HCT116 (cell line): ENCODE measurements around the gene SPATA20. TPM values are rescaled to one million over a fixed set of nuclear protein-coding genes. Genes with fewer than 3 reads are reported as not detected.

Source experiments
- ATAC-seq: fragments of 200-7000 bp; cut with Tn5 transposase; 2 replicates; pipeline ENCODE4 v1.9.1; 2020; ENCODE audit warnings: mild to moderate bottlenecking, moderate library complexity
- BruUV-seq: library from RNA; stranded (reverse); fragments of 400-500 nt; replicated peaks from 2 replicates; lab custom pipeline; 2021; lab: Mats Ljungman, UMichigan
- CTCF ChIA-PET: fragments of 300-600 bp; sonication (Branson Sonifier 250); formaldehyde crosslinking; loops from one replicate; lab custom pipeline; 2021; ENCODE audit warnings: antibody characterized with exemption; lab: Charles Lee
- POLR2A ChIA-PET: fragments of 300-600, 350-600 bp; sonication (Branson Sonifier 250); formaldehyde crosslinking; loops from one replicate; lab custom pipeline; 2021; ENCODE audit warnings: antibody characterized with exemption; lab: Charles Lee
- RAD21 ChIA-PET, 2 experiments: fragments of 300-600 bp; sonication (Branson Sonifier 250); formaldehyde crosslinking; loops; one replicate each; lab custom pipeline; 2023; ENCODE audit warnings: low total read pairs in 2 of 2; ENCODE audit not compliant: uncharacterized antibody in 2 of 2, unreplicated experiment in 2 of 2, low non-redundant PET in 1 of 2; lab: Charles Lee
- DNase-seq: peaks from one replicate; pipeline ENCODE4 v3.0.0-alpha.2; 2010; ENCODE audit warnings: low read depth, low spot score
- H2AFZ ChIP-seq: fragments of 200-600 bp; shearing (Covaris generic), sonication (generic); 2 replicates; pipeline ENCODE4 v1.6.1; 2017; ENCODE audit warnings: low read depth, mixed run types, mixed read lengths, antibody characterized with exemption, low read length; ENCODE audit not compliant: poor library complexity, severe bottlenecking
- H3K27ac ChIP-seq: 2 replicates; pipeline ENCODE4 v1.5.1; 2012; ENCODE audit warnings: low read depth, low read length
- H3K27me3 ChIP-seq: fragments of 200-600 bp; sonication (generic); 2 replicates; pipeline ENCODE4 v1.6.1; 2016; ENCODE audit warnings: mixed run types, low read length, mixed read lengths; ENCODE audit not compliant: insufficient read depth
- H3K36me3 ChIP-seq, 2 experiments: fragments of 200-500 bp in 1 of 2; fragments of 200-600 bp in 1 of 2; sonication (Bioruptor generic) in 1 of 2; sonication (generic) in 1 of 2; 2 replicates each; pipeline versions ENCODE4 v1.5.1 to v1.6.1; 2014 to 2016; ENCODE audit warnings: low read length in 2 of 2, inconsistent platforms in 1 of 2, mixed read lengths in 1 of 2, mixed run types in 1 of 2; ENCODE audit not compliant: insufficient read depth in 2 of 2, control insufficient read depth in 1 of 2
- H3K4me1 ChIP-seq, 2 experiments: fragments of 200-600 bp in 1 of 2; sonication (generic) in 1 of 2; 2 replicates each; pipeline versions ENCODE4 v1.5.1 to v1.6.1; 2012 to 2017; ENCODE audit warnings: low read length in 2 of 2, inconsistent platforms in 1 of 2, mild to moderate bottlenecking in 1 of 2, mixed read lengths in 1 of 2, mixed run types in 1 of 2, moderate library complexity in 1 of 2; ENCODE audit not compliant: insufficient read depth in 2 of 2, control insufficient read depth in 1 of 2
- H3K4me2 ChIP-seq: fragments of 200-600 bp; sonication (generic); 2 replicates; pipeline ENCODE4 v1.6.1; 2017; ENCODE audit warnings: mixed run types, low read length, mixed read lengths
- H3K4me3 ChIP-seq, 2 experiments: fragments of 200-600 bp in 1 of 2; sonication (generic) in 1 of 2; replicated peaks in 1 of 2; 2 replicates each; pipeline ENCODE4 v1.5.1; 2011 to 2016; ENCODE audit warnings: low read length in 2 of 2, control low read depth in 1 of 2, low read depth in 1 of 2, mild to moderate bottlenecking in 1 of 2, mixed read lengths in 1 of 2, mixed run types in 1 of 2
- H3K79me2 ChIP-seq: fragments of 200-600 bp; sonication (generic); 2 replicates; pipeline ENCODE4 v1.6.1; 2017; ENCODE audit warnings: mild to moderate bottlenecking, mixed run types, low read length, moderate library complexity, mixed read lengths; ENCODE audit not compliant: insufficient read depth
- H3K9ac ChIP-seq: fragments of 200-600 bp; sonication (generic); 2 replicates; pipeline ENCODE4 v1.6.1; 2016; ENCODE audit warnings: low read length, mixed read lengths
- H3K9me2 ChIP-seq: fragments of 200-600 bp; sonication (generic), shearing (Covaris generic); 2 replicates; pipeline ENCODE4 v1.6.1; 2017; ENCODE audit warnings: mixed run types, mild to moderate bottlenecking, moderate library complexity; ENCODE audit not compliant: insufficient read depth
- H3K9me3 ChIP-seq, 2 experiments: fragments of 200-500 bp in 1 of 2; fragments of 200-600 bp in 1 of 2; sonication (Bioruptor generic) in 1 of 2; sonication (generic) in 1 of 2; 2 replicates each; pipeline ENCODE4 v1.6.1; 2014 to 2017; ENCODE audit warnings: low read length in 2 of 2, mixed read lengths in 2 of 2, inconsistent platforms in 1 of 2, low read depth in 1 of 2, mild to moderate bottlenecking in 1 of 2, mixed run types in 1 of 2, moderate library complexity in 1 of 2; ENCODE audit not compliant: control insufficient read depth in 1 of 2, insufficient read depth in 1 of 2
- H4K20me1 ChIP-seq: fragments of 200-600 bp; sonication (generic), shearing (Covaris generic); 2 replicates; pipeline ENCODE4 v1.6.1; 2017; ENCODE audit warnings: mixed run types, mild to moderate bottlenecking, moderate library complexity; ENCODE audit not compliant: insufficient read depth
- EGR1 ChIP-seq: IDR thresholded peaks from 2 replicates; pipeline ENCODE4 v1.6.1; 2012; ENCODE audit warnings: low read depth
- ELF1 ChIP-seq: IDR thresholded peaks from 2 replicates; pipeline ENCODE4 v1.6.1; 2012; ENCODE audit warnings: low read depth, borderline replicate concordance
- EZH2 ChIP-seq: fragments of 200-600 bp; sonication (generic); IDR thresholded peaks from 2 replicates; pipeline ENCODE4 v1.6.1; 2017; ENCODE audit warnings: antibody characterized with exemption, mixed run types
- FOSL1 ChIP-seq: IDR thresholded peaks from 2 replicates; pipeline ENCODE4 v1.6.1; 2012; ENCODE audit warnings: low read depth
- MAX ChIP-seq: IDR thresholded peaks from 2 replicates; pipeline ENCODE4 v1.6.1; 2012
- POLR2A ChIP-seq: IDR thresholded peaks from 2 replicates; pipeline ENCODE4 v1.7.0; 2011; ENCODE audit warnings: borderline replicate concordance; ENCODE audit not compliant: insufficient read depth, insufficient read length; ENCODE audit errors: extremely low read depth
- RAD21 ChIP-seq: IDR thresholded peaks from 2 replicates; pipeline ENCODE4 v1.6.1; 2012; ENCODE audit warnings: low read depth, mild to moderate bottlenecking
- SP1 ChIP-seq: IDR thresholded peaks from 2 replicates; pipeline ENCODE4 v1.6.1; 2012; ENCODE audit warnings: low read depth
- SRF ChIP-seq: IDR thresholded peaks from 2 replicates; pipeline ENCODE4 v1.6.1; 2012; ENCODE audit warnings: low read depth
- ZNF274 ChIP-seq: fragments of 200-500 bp; sonication (Bioruptor generic); IDR thresholded peaks from 2 replicates; pipeline ENCODE4 v1.6.1; 2014; ENCODE audit warnings: mild to moderate bottlenecking, low read depth, low read length, inconsistent platforms
- intact Hi-C: fragments of 100-400 bp; cut with micrococcal nuclease; formaldehyde crosslinking; loops from 2 replicates; pipeline ENCODE4 v1.10.0; 2022
- total RNA-seq: library from RNA; stranded (reverse); gene quantifications from one replicate; pipeline ENCODE4 v1.2.1, GENCODE V29; 2021; ENCODE audit not compliant: unreplicated experiment

Gene SPATA20
- total RNA-seq, 1 experiment from 2014 or later, result 57.5 TPM

GRCh38 chr17:50514388-50514787 lies 32.6 kb upstream of the SPATA20 start (continued):
- TF ChIP-seq EZH2 (no peak), MAX (no peak), FOSL1 (no peak), EGR1 (no peak), ZNF274 (no peak), RAD21 (no peak), ELF1 (no peak)

GRCh38 chr17:50514936-50515702 lies 31.9 kb upstream of the SPATA20 start:
- DNase-seq (no peak), ATAC-seq (no peak)
- Histone ChIP-seq H3K27me3 (no peaks in the 10 kb centered on the region), H3K79me2 (no peaks in the 10 kb centered on the region), H4K20me1 (no peaks in the 10 kb centered on the region), H2AFZ (no peak overlapping the region), H3K4me3 (no peak overlapping the region), H3K4me1 (peaks cover 0 to 17% of the 10 kb centered on the region in 2 experiments; a peak in 2 of 4 replicates), H3K9ac (no peak overlapping the region), H3K9me2 (no peaks in the 10 kb centered on the region), H3K36me3 (no peaks in the 10 kb centered on the region), H3K27ac (no peak overlapping the region), H3K9me3 (no peaks in the 10 kb centered on the region), H3K4me2 (no peak overlapping the region)
- no peak for TF ChIP-seq SP1
- no peak for TF ChIP-seq POLR2A
- no peak for TF ChIP-seq SRF
- ChIA-PET RAD21 (no interaction called here), CTCF (interaction anchor here (0.6 to 1.8 kb wide), 2 partner anchors 14 to 36 kb away, joined by 3 to 12 read pairs; no protein-coding TSS in a partner anchor), POLR2A (interaction anchor here (0.9 kb wide), 1 partner anchor 15 kb away, joined by 3 read pairs; no protein-coding TSS in a partner anchor)
- intact Hi-C loops, result no loop called here
- no TSS peak for BruUV-seq
